GM20431 (cell line): ENCODE results near the gene ZNF518A.

Source experiments
- in situ Hi-C: fragments of 300-500 bp; cut with MseI, MboI; formaldehyde crosslinking; loops from one replicate; pipeline ENCODE4 v1.15.0; 2020; ENCODE audit warnings: low sequenced_read_pairs; ENCODE audit not compliant: unreplicated experiment

Gene ZNF518A, protein sequence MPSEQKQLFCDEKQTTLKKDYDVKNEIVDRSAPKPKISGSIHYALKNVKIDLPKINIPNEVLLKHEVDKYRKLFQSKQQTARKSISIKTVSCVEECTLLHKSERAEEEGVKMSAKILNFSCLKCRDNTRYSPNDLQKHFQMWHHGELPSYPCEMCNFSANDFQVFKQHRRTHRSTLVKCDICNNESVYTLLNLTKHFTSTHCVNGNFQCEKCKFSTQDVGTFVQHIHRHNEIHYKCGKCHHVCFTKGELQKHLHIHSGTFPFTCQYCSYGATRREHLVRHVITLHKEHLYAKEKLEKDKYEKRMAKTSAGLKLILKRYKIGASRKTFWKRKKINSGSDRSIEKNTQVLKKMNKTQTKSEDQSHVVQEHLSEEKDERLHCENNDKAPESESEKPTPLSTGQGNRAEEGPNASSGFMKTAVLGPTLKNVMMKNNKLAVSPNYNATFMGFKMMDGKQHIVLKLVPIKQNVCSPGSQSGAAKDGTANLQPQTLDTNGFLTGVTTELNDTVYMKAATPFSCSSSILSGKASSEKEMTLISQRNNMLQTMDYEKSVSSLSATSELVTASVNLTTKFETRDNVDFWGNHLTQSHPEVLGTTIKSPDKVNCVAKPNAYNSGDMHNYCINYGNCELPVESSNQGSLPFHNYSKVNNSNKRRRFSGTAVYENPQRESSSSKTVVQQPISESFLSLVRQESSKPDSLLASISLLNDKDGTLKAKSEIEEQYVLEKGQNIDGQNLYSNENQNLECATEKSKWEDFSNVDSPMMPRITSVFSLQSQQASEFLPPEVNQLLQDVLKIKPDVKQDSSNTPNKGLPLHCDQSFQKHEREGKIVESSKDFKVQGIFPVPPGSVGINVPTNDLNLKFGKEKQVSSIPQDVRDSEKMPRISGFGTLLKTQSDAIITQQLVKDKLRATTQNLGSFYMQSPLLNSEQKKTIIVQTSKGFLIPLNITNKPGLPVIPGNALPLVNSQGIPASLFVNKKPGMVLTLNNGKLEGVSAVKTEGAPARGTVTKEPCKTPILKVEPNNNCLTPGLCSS (N-terminal part only)

DNA sequence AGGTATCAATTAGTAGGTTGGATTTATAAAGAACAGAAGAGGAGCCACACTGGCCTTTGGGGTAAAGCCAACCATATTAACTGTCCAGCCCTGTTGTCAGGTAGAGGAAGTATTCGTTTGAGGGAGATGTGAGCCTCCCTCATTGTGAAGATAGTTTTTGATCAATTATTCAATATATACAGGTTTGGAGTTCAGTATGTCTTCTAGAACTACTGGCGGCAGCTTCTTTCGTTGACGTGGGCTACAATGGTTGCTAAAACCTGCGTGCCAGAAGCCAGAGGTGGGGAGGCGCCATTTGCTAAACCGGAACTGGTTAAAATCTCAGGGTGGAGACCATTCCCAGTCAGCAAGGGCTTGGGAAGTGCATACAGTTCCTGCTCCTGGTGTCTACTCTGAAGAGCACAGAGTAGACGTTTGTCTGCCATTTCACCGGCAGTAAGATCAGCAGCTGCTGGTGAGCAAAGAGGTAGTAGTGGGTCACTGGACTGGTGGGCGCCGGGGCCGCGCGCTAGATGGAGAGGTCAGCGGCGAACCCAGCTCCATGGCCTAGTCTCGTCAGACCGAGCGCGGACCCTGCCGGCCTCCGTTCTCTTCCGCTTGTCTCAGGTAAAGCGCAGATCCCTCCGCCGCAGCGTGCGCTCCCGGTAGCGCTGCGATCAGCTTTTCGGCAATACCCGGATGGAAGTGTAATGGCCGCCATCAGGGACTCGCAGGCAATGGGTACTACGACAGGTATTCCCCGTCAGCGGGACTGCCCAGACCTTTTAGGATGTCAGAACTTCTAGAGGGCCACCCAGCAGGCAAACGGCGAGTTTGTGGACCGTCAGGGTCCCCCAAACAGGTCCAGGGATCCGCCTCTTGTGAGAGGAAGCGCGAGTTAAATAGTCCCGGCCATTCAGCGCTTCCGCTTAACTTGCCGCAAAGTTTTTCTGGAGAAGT lies at the start of gene ZNF518A:
TSS of gene ZNF518A (plus strand) at position 911 of the 939 bp plus-strand sequence. CDS start 26,026 bp downstream, outside the sequence.
- in situ Hi-C loops, result no loop called here

DNA sequence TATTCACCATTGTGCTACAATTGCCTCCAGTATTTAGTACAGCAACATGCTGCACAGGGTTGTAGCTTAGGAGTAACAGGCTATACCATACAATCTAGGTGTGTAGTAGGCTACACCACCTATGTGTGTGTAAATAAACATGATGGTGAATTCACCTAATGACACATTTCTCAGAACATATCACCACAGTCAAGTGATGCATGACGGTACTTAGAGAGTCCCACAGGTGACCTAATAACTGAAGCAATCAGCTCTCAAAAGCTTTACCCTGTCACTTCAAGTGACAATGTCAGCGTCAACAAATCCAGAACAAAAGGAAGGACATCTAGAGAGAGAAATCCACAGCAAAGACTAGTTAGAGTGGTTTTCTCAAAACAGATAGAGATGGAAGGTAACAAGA lies 47.9 kb upstream of the ZNF518A start:
- in situ Hi-C loops, result no loop called here

DNA sequence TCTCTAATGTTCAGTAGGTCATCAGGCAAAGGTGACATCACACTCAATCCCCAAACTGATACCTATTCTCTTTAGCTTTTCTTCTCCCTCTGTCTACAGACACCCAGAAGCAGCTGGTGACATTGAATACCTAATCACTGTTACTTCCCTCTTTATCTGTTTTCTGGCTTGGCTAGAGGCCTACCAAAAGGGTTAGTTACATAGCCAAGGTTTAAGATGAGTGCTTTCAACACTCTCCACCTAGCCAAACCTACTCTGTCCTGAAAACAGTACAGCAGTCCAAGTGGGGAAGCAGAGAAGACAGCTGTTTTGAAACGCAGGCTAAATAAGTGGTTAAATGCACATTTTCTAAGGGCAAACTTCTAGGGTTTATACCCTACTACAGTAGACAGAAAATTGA lies 47.3 kb upstream of the ZNF518A start:
- in situ Hi-C loops, result no loop called here

DNA sequence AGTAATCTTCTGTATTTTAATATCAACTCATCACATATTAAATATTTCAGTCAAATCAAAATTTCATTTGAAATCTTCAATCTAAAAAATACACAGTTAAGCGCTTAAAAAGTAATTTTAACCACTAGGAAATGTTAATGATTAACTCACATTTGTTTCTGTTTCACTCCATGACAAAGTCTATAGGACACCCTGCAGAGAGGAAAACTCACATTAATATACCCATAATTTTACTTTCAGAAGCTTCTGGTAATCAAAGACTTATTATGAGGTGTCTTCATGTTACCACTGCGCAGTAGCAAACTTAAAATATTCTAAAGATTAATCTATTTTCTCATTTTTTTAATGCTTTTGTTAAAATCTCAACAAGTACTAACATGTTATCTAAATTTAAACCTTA lies 41.0 kb upstream of the ZNF518A start:
- in situ Hi-C loops, result no loop called here

DNA sequence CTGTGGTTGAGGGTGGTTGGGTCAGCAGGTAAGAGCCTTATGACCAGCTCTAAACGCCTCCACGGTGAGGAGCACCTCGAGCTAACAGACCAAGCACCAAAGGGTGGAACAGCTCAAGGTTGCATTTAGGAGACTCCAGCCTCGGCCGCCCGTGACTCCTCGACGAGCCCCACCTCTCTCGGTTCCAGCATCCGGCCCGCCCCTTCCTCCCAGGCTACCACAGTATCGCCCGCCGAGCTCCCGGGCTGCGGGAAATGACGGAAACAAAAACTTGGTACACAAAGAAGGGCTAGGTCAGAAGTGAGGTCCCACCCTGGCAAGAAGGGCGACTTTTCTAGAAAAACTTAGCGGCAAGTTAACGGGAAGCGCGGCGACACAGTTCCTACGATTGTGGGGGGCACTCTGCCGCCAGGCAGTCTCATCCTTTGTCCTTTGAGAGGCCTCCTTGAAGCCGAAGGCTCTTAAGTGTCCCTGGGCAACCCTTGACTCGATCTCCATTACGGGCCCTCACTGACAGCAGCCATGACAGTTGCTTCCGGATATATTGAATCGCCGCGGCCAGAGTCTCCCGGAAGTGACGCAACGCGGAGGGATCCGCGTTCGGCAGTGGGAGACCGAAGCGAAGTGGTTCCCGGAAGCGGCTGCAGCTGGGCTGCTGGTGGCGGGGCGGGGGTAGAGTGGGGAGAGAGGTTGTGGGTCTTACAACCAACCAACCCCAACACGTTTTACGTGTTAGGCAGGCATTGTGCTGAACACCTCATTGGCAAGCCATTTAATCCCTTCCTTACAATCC lies 40.2 kb upstream of the ZNF518A start:
- in situ Hi-C loops, result no loop called here

DNA sequence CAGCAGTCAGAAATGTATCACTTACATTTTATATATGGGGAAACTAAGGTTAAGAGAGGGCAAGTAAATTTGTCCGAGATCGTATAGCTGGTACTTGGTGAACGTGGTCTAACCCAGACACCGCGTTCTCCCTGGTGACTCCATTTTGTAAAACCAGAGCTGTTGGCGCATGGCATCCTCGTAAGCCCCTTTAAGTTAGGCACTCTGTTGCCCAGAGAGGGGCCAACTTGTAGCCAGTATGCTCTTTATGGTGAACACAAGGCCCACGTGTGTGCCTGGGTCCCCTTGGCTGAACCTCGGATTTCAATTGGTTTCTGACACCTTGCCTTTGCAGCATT lies 39.7 kb upstream of the ZNF518A start:
- in situ Hi-C loops, result no loop called here

DNA sequence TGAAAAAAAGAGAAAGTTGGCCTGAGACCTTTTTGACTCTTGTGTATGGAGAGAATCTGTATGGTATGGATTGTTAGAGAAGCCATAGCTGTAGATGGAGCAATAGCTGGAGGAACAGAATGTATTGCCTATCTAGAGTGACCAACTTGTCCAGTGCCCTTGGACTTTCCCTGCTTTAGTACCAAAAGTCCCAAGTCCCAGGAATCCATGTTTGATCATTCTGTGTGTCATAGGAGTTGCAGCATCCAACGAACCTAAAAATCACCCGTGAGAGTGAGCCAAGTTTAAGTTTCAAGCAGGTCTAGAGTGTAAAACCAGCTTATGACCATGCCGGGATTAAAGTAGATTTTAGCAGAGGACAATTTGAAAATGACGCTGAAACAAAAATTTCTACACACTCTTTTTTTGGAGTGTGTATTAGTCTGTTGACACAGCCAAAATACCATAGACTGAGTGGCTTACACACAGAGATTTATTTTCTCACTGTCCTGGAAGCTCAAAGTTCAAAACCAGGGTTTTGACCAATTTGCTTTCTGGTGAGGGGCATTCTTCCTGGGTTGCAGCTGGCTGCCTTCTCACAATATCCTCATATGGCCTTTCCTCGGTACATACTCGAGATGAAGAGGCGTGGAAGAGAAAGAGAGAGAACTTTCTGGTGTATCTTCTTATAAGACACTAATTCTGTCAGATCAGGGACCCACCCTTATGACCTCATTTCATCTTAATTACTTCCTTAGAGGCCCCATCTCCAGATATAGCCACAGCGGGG lies 36.9 kb upstream of the ZNF518A start:
- in situ Hi-C loops, result no loop called here

DNA sequence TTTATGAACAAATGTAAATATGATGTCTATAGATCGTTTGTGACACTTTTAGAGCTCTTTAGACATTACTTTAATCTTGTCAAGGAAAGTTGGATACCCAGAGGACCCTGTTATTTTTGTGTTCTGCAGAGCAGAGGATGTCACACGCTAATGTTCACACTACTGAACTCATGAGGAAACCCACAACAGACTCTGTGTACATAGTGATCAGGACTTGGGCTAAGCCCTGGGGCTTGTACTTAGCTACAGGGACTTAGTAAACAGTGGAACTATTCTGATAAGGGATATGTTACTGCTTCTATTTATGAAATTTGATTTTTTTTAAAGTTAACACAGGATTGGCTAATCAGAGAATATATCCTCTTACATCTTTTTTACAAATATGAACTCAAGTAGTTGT lies 36.1 kb upstream of the ZNF518A start:
- in situ Hi-C loops, result no loop called here

DNA sequence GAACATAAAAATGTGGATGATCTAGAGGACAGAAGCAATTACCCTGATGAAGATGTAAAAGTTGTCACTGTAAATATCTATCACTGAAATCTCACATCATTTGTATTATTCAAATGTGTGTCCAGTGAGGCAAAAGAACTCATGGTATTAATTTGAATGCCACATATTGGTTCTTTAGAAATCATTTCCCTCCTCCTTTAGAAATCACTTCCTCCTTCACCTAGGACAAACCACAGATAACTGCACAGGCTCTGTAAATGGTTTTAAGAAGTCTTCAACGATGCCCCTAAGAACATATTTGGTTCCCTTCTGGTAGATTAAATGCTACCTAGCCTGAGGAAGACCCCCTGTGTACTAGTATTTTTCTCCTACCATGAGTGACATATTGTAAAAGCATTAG lies 33.1 kb upstream of the ZNF518A start:
- in situ Hi-C loops, result no loop called here

DNA sequence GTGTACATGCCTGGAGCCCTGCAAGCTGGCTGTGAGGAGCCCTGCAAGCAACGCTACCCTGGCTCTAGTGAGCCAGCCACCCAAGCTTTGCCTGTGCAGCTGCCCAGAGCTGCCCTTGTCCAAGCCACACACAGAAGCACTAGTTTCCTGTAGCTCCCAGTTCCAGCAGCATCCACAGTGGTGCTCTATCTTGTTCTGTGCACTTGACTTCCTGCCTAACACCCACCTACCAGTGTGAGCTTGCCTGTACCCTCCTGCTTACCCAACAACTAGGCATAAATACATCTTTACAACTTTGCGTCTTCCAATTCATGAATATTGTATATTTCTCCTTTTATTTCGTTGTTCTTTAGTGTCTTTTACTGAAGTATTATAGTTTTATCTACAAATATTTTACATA lies 32.2 kb upstream of the ZNF518A start:
- in situ Hi-C loops, result no loop called here

DNA sequence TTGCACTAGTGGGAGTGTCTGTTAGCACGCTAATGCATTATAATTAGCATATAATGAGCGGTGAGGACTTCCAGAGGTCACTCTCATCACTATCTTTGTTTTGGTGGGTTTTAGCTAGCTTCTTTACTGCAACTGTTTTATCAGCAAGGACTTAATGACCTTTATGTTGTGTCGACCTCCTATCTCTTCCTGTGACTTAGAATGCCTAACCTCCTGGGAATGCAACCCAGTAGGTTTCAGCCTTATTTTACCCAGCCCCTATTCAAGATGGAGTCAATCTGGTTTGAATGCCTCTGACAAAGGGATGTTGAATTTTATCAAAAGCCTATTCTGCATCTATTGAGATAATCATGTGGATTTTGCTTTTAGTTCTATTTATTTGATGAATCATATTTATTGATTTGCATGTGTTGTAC lies 22.5 kb upstream of the ZNF518A start:
- in situ Hi-C loops, result no loop called here

DNA sequence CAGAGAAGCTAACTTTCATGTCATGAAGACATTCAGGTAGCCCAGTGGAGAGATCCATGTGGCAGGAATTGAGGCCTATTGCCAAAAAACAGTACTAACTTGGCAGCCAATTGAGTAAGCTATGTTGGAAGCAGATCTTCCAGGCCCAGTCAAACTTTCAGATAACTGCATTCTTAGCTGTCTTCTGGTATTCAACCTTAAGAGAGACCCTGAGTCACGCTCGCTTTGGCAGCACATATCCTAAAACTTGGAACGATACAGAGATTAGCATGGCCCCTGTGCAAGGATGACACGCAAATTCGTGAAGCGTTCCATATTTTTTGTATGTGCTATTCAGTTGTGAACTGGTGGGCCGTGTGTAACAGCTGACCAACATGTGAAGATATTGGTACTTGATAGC lies 17.6 kb upstream of the ZNF518A start:
- in situ Hi-C loops, result no loop called here

DNA sequence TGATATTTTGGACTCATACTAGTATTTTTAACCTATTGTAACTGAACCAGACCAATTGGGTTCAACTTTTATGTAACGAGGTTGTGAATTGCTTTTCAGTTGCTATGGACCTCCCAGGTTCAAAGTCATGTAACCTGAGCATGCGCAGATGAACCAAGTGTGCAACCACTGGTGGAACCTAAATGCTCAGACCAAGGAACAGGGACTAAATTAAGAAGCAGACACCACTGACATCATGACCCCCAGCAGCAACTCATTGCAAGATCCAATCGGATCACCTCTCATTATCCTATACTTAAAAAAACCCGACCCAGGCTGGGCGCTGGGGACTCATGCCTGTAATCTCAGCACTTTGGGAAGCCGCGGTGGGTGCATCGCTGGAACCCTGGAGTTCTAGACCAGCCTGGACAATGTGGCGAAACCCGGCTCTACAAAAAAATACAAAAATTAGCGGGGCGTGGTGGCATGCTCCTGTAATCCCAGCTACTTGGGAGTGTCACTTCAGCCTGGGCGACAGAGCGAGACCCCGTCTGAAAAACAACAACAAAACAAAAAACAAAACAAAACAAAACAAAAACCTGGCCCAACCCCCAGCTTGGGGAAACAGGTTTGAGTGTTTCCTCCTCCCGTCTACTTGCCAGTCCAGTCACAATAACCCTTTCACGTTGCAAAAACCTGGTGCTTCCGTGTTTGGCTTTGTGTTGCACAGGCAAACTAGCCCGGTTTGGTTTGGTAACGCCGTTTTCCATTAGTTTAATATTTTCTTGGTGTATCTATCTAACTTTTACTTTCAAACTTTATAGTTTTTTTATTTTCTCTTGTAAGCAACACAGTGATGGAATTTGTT lies 11.3 kb upstream of the ZNF518A start:
- in situ Hi-C loops, result no loop called here

DNA sequence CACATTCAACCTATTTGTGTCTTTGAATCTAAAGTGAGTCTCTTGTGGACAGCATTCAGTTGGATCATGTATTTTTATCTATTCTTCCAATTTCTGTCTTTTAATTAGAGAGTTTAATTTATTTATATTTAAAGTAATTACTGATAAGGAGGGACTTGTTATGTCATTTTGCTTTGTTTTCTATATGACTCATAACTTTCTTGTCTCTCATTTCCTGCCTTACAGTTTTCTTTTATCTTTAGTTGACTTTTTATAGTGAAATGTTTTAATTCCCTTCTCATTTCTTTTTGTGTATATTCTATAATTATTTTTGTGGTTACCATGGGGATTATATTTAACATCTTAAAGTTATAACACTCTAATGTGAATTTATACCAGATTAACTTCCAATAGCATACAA lies 7.3 kb upstream of the ZNF518A start:
- in situ Hi-C loops, result no loop called here

DNA sequence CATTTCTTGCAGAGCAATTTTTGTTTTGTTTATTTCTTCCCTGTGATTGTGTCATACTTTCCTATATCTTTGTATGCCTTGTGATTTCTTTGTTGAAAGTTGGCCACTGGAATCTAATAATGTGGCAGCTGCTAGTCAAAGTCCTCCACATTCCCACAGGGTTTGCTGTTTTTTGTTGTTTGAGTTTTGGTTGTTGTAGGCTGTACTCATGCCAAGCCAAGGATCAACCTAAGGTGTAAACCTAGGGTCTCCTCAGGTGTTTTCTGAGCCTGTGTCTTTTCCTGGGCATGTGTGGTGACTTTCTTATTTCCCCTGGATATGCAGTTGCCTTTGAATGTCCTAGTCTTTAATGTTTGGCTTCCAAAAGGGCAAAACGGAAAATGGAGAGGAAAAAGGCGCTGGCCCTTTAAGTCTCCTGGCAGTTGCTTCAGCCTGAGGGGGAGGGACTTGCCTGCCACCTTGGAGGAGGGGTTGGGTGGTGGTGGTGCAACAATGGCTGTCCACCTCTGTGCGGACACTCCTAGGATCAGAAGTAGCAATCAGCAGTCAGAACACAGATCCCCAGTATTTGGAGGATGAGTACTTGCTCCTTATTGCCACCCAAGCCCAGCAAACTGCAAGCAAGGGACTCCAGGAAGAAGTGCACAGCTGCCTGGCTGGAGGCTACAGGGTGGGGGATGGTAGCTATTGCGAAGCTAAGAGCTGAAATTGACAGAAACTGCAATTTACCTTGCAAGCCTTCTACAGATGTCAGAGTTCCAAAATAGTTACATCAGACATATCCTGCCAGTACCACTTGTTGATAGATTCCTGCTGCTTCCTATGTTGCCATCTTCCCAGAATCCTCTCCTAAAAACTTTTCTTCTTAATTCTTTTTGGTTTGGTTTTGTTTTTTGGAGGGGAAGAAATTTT lies 5.6 kb upstream of the ZNF518A start:
- in situ Hi-C loops, result no loop called here

DNA sequence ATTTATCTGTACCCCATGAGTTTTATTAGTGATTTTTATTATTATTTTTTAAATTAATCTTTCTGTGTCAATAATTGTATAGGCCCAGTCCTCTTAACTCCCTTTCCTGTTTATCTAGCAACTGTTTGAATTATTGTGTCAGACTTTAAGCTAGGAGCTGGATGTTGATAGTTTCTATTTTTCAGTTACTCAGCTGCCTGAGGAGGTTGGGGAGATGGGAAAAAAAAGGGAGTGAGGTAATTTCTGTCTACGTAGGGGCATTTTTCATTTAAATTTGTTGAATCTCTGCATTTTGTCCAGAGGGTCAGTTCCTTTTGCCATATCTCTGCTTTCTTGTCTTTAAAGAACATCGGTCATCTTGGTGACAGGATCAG lies 5.0 kb upstream of the ZNF518A start:
- in situ Hi-C loops, result no loop called here
